Measurements from ENCODE around the gene TRDN. TPM values are rescaled to one million over a fixed set of nuclear protein-coding genes. Genes with fewer than 3 reads are reported as not detected.

TRDN gene
- total RNA-seq, 1 donor from 2014 or later = not detected

DNA sequence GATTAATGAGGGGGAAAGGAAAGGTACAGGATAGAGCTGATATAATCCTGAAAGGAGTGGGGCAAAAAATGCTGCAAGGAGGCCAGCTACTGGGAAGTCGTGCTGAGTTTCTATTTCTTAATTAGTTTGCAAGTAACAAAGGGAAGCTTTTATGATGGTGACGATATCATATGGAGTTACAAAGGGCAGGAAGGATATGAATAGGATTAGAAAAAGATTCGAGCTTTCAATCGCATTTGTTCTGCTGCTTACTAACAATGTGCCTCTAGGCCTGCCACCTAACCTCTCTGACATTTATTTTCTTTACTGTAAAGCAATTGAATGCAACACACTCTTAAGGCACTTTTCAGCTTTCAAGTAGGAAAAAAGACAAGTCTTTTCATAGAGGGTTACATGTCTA lies 421.5 kb downstream of the TRDN start:
- DNase-seq = no peak
- Histone ChIP-seq H3K27ac (no peak overlapping the region), H3K4me3 (no peak overlapping the region), H3K36me3 (no peaks in the 10 kb centered on the region), H3K27me3 (ENCODE audit: low read depth) (no peaks in the 10 kb centered on the region), H3K9me3 (no peaks in the 10 kb centered on the region), H3K4me1 (no peaks in the 10 kb centered on the region)
- intact Hi-C loops (cut with DNase I) = no loop called here
- ATAC-seq = no peak
- TF ChIP-seq, protein P1, sequence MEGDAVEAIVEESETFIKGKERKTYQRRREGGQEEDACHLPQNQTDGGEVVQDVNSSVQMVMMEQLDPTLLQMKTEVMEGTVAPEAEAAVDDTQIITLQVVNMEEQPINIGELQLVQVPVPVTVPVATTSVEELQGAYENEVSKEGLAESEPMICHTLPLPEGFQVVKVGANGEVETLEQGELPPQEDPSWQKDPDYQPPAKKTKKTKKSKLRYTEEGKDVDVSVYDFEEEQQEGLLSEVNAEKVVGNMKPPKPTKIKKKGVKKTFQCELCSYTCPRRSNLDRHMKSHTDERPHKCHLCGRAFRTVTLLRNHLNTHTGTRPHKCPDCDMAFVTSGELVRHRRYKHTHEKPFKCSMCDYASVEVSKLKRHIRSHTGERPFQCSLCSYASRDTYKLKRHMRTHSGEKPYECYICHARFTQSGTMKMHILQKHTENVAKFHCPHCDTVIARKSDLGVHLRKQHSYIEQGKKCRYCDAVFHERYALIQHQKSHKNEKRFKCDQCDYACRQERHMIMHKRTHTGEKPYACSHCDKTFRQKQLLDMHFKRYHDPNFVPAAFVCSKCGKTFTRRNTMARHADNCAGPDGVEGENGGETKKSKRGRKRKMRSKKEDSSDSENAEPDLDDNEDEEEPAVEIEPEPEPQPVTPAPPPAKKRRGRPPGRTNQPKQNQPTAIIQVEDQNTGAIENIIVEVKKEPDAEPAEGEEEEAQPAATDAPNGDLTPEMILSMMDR (IDR thresholded peaks at IDR 0.05) = no peak

DNA sequence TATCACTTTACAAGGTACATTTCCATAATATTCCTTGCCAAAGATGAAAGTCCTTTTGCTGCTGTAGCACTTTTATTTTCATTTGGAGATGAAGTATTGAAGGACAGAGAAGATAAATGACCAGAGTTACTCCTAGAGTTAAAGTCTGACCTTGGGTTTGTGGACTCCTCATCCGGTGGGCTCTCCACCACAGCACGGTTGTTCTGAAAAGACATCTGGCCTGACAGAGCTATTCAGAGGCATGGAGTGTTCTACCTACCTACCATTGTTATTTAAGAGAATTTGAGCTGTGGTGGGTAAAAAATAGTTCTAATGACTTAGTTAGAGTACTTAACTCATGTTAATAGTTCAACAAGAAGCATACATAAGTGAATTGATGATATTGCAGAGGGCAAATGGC lies 422.3 kb downstream of the TRDN start:
- Histone ChIP-seq H3K27ac (no peak overlapping the region), H3K36me3 (no peaks in the 10 kb centered on the region), H3K9me3 (no peaks in the 10 kb centered on the region), H3K4me3 (no peak overlapping the region), H3K4me1 (no peaks in the 10 kb centered on the region), H3K27me3 (ENCODE audit: low read depth) (no peaks in the 10 kb centered on the region)
- no peak for ATAC-seq
- TF ChIP-seq, protein P1 (IDR thresholded peaks at IDR 0.05) = no peak
- intact Hi-C loops (cut with DNase I) = no loop called here
- no peak for DNase-seq

DNA sequence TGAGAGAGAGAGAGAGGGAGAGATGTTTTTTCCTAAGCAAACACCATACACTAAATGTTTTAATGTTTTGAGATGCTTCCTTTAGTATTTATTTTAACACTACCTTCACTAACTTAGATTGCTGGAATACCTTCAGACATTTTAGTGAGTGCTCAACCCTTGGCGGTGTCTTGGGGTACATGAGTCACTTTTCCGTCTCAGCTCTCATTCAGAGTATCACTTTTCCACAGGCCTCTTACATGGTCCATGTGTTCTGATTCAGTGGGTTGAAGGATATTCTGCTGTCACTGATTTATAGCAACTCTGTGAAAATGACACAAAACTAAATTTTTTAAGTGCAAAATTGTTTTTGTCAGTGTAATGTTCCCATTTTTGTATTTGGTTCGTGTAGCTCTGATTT lies 422.8 kb downstream of the TRDN start:
- no peaks in the 10 kb centered on the region for H3K9me3 ChIP-seq
- H3K4me3 ChIP-seq = no peak overlapping the region
- ATAC-seq (no peak), DNase-seq (no peak)
- H3K36me3 ChIP-seq = no peaks in the 10 kb centered on the region
- no peaks in the 10 kb centered on the region for H3K27me3 ChIP-seq (ENCODE audit: low read depth)
- intact Hi-C loops (cut with DNase I) = no loop called here
- H3K4me1 ChIP-seq = no peaks in the 10 kb centered on the region
- H3K27ac ChIP-seq = no peak overlapping the region
- TF ChIP-seq, protein P1 (IDR thresholded peaks at IDR 0.05) = no peak

DNA sequence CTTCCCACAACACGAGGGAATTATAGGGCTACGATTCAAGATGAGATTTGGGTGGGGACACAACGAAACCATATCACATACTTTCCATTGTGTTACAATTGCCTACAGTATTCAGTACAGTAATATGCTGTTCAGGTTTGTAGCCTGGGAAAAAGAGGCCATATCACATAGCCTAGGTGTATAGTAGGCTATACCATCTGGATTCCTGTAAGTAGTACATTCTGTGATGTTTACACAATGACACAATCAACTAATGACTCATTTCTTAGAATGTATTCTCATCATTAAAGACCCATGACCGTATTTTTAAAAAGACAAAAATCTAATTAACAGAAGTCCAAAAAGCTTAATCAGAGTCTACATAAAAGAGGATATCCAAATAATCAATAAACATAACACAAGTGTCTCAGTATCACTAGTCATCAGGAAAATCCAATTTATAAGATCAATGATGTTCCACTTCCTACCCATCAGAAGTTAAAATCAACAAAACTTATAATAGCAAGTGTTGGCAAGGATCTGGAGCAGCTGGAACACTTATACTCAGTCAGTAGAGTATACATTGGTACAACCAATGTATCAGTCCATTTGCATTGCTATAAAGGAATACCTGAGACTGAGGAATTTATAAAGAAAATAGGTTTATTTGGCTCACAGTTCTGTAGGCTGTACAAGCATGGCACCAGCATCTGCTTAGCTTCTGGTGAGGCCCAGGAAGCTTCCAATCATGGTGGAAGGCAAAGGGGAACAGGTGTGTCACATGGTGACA lies 424.8 kb downstream of the TRDN start:
- intact Hi-C loops (cut with DNase I) = no loop called here
- TF ChIP-seq, protein P1 (IDR thresholded peaks at IDR 0.05) = no peak
- no peaks in the 10 kb centered on the region for H3K36me3 ChIP-seq
- ATAC-seq = no peak
- DNase-seq = no peak
- no peaks in the 10 kb centered on the region for H3K4me1 ChIP-seq
- no peaks in the 10 kb centered on the region for H3K9me3 ChIP-seq
- H3K4me3 ChIP-seq = no peak overlapping the region
- no peaks in the 10 kb centered on the region for H3K27me3 ChIP-seq (ENCODE audit: low read depth)
- no peak overlapping the region for H3K27ac ChIP-seq

DNA sequence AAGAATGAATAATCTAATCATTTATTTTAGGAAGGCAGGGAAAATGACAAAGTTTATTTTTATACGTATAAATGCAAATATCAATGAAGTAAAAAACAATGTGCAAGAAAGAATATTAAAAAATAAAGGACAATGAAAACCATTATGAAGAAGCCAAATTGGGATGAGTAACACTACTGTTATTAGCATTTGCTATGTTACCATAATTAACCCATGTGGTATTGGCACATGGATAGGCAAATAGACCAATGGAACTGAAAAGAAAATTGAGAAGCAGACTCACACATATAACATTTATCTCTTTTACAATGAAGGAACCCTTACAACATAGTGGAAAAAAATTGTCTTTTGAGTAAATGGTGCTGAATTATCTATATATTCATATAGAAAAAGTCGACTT lies 426.1 kb downstream of the TRDN start:
- intact Hi-C loops (cut with DNase I) = no loop called here
- ATAC-seq (no peak), DNase-seq (no peak)
- no peak overlapping the region for H3K27ac ChIP-seq
- H3K36me3 ChIP-seq = no peaks in the 10 kb centered on the region
- H3K4me1 ChIP-seq = no peaks in the 10 kb centered on the region
- no peaks in the 10 kb centered on the region for H3K27me3 ChIP-seq (ENCODE audit: low read depth)
- no peaks in the 10 kb centered on the region for H3K9me3 ChIP-seq
- H3K4me3 ChIP-seq = no peak overlapping the region
- TF ChIP-seq, protein P1 (IDR thresholded peaks at IDR 0.05) = no peak
